KOPT-K1 (cell line): ENCODE data around the gene HAUS1.
"Not testable (repeated sequence)": the region's sequence is repeated elsewhere in the genome, so short reads cannot be mapped to it uniquely, and the experiment has no call there.

Source experiments
- H3K27ac ChIP-seq: fragments of 200-600 bp; sonication (generic); 2 replicates; pipeline ENCODE4 v1.5.1; 2016; ENCODE audit warnings: antibody characterized with exemption, mild to moderate bottlenecking, low read depth, low read length; ENCODE audit not compliant: poor library complexity, severe bottlenecking
- H3K36me3 ChIP-seq: fragments of 200-600 bp; sonication (generic); 2 replicates; pipeline ENCODE4 v1.5.1; 2017; ENCODE audit warnings: antibody characterized with exemption, mild to moderate bottlenecking, low read length, moderate library complexity; ENCODE audit not compliant: insufficient read depth
- H3K9me3 ChIP-seq: fragments of 200-600 bp; sonication (generic); 2 replicates; pipeline ENCODE4 v1.5.1; 2017; ENCODE audit warnings: antibody characterized with exemption, low read length, mild to moderate bottlenecking; ENCODE audit not compliant: insufficient read depth, poor library complexity, severe bottlenecking

Gene HAUS1

DNA sequence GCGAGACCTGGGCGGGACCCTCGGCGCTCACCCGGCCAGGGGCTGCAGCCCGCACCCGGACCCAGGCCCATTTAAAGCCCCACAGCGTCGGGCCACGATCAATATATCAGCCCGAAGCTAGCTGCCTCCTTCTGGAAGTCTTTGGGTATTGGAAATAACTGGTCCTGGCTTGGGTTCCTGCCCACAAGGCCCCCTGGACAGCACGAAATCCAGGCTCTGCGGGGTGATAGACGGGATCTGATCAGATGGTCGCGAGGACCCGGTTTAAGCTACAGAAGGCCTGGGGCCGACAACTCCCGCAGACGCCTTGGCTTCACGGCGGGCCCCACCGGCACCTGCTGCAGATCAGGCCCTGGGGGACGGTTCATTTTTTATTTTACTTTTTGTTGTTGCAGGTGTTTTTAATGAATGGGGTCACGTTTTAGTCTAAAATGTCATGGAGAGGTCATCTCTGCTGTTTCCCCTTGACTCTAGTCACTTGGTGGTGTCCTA is 31.8 kb upstream of the HAUS1 start:
- Histone ChIP-seq H3K27ac (no peak overlapping the region), H3K36me3 (peaks cover 26% of the 10 kb centered on the region), H3K9me3 (no peaks in the 10 kb centered on the region)

GRCh38 chr18:46072959-46073358 is 31.2 kb upstream of the HAUS1 start:
- Histone ChIP-seq H3K36me3 (peaks cover 32% of the 10 kb centered on the region), H3K9me3 (no peaks in the 10 kb centered on the region), H3K27ac (no peak overlapping the region)

DNA sequence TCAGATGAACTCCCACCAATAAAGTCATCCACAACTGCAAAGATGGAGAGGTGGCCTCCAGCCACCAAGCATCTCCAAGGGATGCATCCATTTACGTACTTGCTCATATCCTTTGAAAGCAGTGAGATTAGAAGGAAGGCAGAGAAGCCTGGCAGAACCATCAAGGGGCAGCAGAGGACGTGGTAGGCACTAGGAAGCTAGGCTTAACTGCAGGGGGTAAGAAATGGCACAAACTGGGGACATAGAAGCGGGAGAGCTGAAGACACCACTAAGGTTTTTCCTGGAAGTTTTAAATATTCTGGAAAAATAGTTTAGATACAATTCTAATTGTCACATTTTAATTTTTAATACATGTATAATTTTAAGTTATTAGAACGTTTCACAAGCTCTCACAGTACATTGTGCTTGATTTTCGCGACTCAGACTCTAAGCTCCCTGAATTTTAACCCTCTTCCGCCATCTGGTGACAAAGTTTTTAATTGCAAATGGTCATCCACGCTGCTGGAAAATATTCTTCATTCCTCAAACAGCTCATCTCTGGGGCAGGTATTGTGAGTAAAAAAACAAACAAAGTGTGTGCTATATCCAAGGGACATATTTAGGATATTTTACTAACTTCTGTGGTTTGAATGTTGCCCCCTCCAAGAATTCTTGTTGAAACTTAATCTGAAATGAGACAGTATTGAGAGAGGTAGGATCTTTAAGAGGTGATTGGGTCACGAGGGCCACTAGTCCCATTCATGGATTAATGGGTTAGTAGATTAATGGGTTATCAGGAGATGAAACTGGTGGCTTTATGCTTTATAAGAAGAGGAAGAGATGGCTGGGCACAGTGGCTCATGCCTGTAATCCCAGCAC is 30.5 kb upstream of the HAUS1 start:
- H3K9me3 ChIP-seq = no peaks in the 10 kb centered on the region
- no peak overlapping the region for H3K27ac ChIP-seq
- H3K36me3 ChIP-seq = peaks cover 39% of the 10 kb centered on the region

DNA sequence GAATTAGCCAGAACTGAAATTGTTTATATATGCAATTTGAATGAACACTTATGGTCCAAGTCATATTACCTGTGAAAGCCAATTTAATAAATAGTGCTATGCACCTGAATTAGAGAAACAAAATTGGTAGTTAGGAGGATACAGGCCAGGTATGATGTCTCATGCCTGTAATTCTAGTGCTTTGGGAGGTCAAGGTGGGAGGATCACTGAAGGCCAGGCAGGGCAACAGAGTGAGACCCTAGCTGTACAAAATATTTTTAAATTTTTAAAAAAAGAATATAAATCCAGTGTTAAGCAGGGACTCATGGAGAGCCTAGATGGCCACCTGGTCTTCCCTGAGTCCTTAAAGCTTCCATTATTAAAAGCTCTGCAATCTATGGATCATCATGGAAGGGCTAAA is 24.8 kb upstream of the HAUS1 start:
- no peak overlapping the region for H3K27ac ChIP-seq
- peaks cover 89% of the 10 kb centered on the region for H3K36me3 ChIP-seq
- no peaks in the 10 kb centered on the region for H3K9me3 ChIP-seq

- no peaks in the 10 kb centered on the region for H3K9me3 ChIP-seq
- no peak overlapping the region for H3K27ac ChIP-seq
- H3K36me3 ChIP-seq = peaks cover 93% of the 10 kb centered on the region
Measured at GRCh38 chr18:46080156-46080555, 24.0 kb upstream of the HAUS1 start.

- H3K36me3 ChIP-seq = peaks cover 100% of the 10 kb centered on the region
- no peak overlapping the region for H3K27ac ChIP-seq
- H3K9me3 ChIP-seq = peaks cover 2% of the 10 kb centered on the region
Measured at GRCh38 chr18:46084431-46084830, 19.8 kb upstream of the HAUS1 start.

DNA sequence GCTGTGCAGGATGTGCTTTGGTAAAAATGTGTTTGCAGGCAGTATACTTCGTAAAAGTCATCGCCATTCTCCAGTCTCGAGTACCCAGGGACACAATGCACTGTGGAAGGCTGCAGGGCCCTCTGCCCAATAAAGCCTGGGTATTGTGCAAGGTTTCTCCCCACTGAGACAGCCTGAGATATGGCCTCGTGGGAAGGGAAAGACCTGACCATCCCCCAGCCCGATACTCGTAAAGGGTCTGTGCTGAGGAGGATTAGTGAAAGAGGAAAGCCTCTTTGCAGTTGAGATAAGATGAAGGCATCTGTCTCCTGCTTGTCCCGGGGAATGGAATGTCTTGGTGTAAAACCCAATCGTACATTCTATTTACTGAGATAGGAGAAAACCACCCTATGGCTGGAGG is 15.7 kb upstream of the HAUS1 start:
- H3K36me3 ChIP-seq = peaks cover 99% of the 10 kb centered on the region
- H3K9me3 ChIP-seq = not testable (repeated sequence)

DNA sequence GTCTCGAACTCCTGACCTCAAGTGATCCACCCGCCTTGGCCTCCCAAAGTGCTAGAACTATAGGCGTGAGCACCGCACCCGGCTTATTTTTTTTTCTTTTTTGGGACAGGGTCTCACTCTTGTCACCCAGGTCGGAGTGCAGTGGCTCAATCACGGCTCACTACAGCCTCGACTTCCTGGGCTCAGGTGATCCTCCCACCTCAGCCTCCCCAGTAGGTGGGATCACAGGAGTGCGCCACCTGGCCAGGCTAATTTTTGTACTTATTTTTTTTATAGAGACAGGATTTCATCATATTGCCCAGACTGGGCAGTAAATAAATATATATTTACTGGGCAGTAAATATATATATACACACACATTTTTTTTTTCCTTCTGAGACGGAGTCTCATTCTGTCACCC is 8.7 kb upstream of the HAUS1 start:
- Histone ChIP-seq H3K9me3 (no peaks in the 10 kb centered on the region), H3K27ac (no peak overlapping the region), H3K36me3 (peaks cover 61% of the 10 kb centered on the region)

More for the DNA sequence above, 15.7 kb upstream of the HAUS1 start:
- H3K27ac ChIP-seq = not testable (repeated sequence)

DNA sequence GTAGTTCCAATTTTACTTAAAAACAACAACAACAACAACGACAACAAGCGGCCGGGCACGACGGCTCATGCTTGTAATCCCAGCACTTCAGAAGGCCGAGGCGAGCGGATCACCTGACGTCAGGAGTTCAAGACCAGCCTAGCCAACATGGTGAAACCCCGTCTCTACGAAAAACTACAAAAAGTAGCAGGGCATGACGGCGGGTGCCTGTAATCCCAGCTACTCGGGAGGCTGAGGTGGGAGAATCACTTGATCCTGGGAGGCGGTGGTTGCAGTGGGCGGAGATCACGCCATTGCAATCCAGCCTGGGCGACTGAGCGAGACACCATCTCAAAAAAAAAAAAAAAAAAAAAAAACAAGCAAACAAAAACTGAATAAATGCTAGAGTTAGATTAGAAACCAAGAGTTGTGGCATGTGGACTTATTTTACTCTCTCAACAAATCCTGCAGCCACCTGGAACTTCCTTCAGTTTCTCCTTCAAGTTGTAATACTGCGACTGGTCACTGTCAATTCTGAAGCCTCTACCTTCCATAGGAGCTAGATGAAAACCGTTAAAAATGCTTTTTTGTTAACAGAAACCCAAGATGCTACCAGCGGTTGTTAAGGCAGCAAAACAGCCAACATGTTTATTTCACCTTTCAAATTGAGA is 7.4 kb upstream of the HAUS1 start:
- Histone ChIP-seq H3K9me3 (no peaks in the 10 kb centered on the region), H3K36me3 (peaks cover 48% of the 10 kb centered on the region), H3K27ac (peak overlapping the region; percentile 92)

- Histone ChIP-seq H3K27ac (peak overlapping the region; percentile 92), H3K36me3 (peaks cover 43% of the 10 kb centered on the region)
Measured at GRCh38 chr18:46097431-46097800, 6.8 kb upstream of the HAUS1 start.

GRCh38 chr18:46097801-46098615 is 6.2 kb upstream of the HAUS1 start, which contains the start of gene ATP5F1A:
Gene ATP5F1A, minus strand, starts transcription at chr18:46098296. Its CDS starts 65 bp downstream, at chr18:46098231.
- Histone ChIP-seq H3K36me3 (peaks cover 37% of the 10 kb centered on the region), H3K9me3 (no peaks in the 10 kb centered on the region), H3K27ac (peak within 1 kb of the TSS; percentile 92)

More at GRCh38 chr18:46097431-46097800, 6.8 kb upstream of the HAUS1 start:
- H3K9me3 ChIP-seq = no peaks in the 10 kb centered on the region

DNA sequence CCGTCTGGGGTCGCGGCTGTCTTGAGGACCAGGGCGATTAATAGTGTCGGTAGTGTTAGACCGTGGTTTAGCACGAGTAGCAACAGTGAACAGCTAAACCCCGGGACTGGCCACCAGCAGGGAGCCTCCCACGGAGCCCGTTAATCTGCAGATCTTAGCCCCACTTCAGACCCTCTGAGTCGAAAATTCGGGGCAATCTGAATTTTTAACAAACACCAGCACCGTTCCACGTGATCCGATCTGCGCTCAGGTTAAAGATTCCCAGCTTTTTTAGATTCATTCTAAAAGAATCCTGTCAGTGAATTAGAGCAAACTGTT is 5.6 kb upstream of the HAUS1 start:
- peak overlapping the region; percentile 92 for H3K27ac ChIP-seq
- H3K36me3 ChIP-seq = peaks cover 31% of the 10 kb centered on the region
- H3K9me3 ChIP-seq = no peaks in the 10 kb centered on the region

DNA sequence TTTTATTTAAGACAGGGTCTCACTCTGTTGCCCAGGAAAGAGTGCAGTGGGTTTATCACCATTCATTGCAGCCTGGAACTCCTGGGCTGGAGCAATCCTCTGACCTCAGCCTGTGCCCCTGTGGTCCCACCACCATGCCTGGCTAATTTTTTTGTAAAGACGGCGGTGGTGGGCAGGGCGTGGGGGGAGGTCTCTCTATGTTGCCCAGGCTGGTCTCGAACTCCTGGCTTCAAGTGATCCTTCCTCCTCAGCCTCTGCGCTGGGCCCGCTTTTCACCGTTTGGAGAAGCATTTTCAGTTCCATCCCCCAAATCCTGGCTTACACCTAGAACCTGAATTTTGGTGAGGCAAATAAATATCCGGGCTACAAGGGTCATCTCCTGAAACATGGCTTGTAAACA is 4.7 kb upstream of the HAUS1 start:
- Histone ChIP-seq H3K36me3 (peaks cover 22% of the 10 kb centered on the region), H3K27ac (no peak overlapping the region), H3K9me3 (no peaks in the 10 kb centered on the region)

GRCh38 chr18:46109386-46109785 is 5.2 kb downstream of the HAUS1 start:
- peaks cover 73% of the 10 kb centered on the region for H3K36me3 ChIP-seq
- H3K9me3 ChIP-seq = no peaks in the 10 kb centered on the region
- H3K27ac ChIP-seq = no peak overlapping the region

DNA sequence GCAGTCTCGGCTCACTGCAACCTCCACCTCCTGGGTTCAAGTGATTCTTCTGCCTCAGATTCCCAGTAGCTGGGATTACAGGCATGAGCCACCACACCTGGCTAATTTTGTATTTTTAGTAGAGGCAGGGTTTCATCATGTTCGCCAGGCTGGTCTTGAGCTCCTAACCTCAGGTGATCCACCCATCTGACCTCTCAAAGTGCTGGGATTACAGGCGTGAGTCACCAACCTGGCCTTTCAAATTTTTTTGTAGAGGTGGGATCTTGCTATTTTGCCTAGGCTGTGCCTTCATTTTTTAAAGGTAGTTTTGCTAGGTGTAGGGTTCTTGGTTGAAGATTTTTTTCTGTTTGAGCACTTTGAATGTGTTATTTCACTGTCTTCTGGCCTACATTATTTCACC is 6.2 kb downstream of the HAUS1 start:
- Histone ChIP-seq H3K36me3 (peaks cover 83% of the 10 kb centered on the region), H3K27ac (no peak overlapping the region), H3K9me3 (no peaks in the 10 kb centered on the region)
